AG04450 (cell line): ENCODE results near the gene RFX3. TPM values are rescaled to one million over a fixed set of nuclear protein-coding genes. Genes with fewer than 3 reads are reported as not detected.

Experiments
- CTCF ChIA-PET: fragments of 300-600, 350-600 bp; formaldehyde crosslinking; extraction: SDS; loops from one replicate; lab custom pipeline; 2022; ENCODE audit warnings: antibody characterized with exemption, inconsistent platforms; lab: Charles Lee
- POLR2A ChIA-PET: fragments of 350-600 bp; formaldehyde crosslinking; extraction: SDS; loops from one replicate; lab custom pipeline; 2021; ENCODE audit warnings: antibody characterized with exemption, inconsistent platforms; lab: Yijun Ruan, JAX
- DNase-seq: peaks from one replicate; pipeline ENCODE4 v3.0.0-alpha.2; 2011; ENCODE audit warnings: low read depth, low spot score
- H3K27ac ChIP-seq: one replicate; pipeline ENCODE4 v1.5.1; 2012; ENCODE audit warnings: low read depth, low read length, control low read depth
- H3K27me3 ChIP-seq: one replicate; pipeline ENCODE4 v1.6.0; 2012; ENCODE audit warnings: low read length; ENCODE audit not compliant: control insufficient read depth, insufficient read depth
- H3K4me3 ChIP-seq: 2 replicates; pipeline ENCODE4 v1.5.1; 2011; ENCODE audit warnings: mild to moderate bottlenecking, low read depth, low read length, control low read depth
- H3K9me3 ChIP-seq: 2 replicates; pipeline ENCODE4 v1.5.1; 2012; ENCODE audit warnings: low read length; ENCODE audit not compliant: control insufficient read depth, insufficient read depth
- CTCF ChIP-seq: IDR thresholded peaks from 2 replicates; pipeline ENCODE4 v1.5.1; 2011; ENCODE audit warnings: low read depth, low read length, control low read depth, inconsistent platforms
- polyA plus RNA-seq: library from polyadenylated mRNA; depleted of rRNA; stranded (reverse); fragments of >200 nt; gene quantifications from 2 replicates; pipeline ENCODE4 v1.2.3, GENCODE V29; 2011

RFX3 gene
- polyA plus RNA-seq, 1 experiment, result 3.7 TPM

GRCh38 chr9:3173374-3173773 is 352.4 kb downstream of the RFX3 start:
- Histone ChIP-seq H3K4me3 (no peak overlapping the region), H3K27me3 (peaks cover 5% of the 10 kb centered on the region), H3K9me3 (no peaks in the 10 kb centered on the region), H3K27ac (no peak overlapping the region)
- ChIA-PET CTCF (no interaction called here), POLR2A (no interaction called here)
- TF ChIP-seq CTCF, result no peak
- no peak for DNase-seq

- DNase-seq, result no peak
- ChIA-PET POLR2A (no interaction called here), CTCF (no interaction called here)
- no peak overlapping the region for H3K27ac ChIP-seq
- TF ChIP-seq CTCF, result no peak
- H3K27me3 ChIP-seq, result peaks cover 5% of the 10 kb centered on the region
- no peak overlapping the region for H3K4me3 ChIP-seq
- no peaks in the 10 kb centered on the region for H3K9me3 ChIP-seq
Observed at GRCh38 chr9:3170819-3171218, 355.0 kb downstream of the RFX3 start.
